Measurements from ENCODE around the gene UBA7.

DNA sequence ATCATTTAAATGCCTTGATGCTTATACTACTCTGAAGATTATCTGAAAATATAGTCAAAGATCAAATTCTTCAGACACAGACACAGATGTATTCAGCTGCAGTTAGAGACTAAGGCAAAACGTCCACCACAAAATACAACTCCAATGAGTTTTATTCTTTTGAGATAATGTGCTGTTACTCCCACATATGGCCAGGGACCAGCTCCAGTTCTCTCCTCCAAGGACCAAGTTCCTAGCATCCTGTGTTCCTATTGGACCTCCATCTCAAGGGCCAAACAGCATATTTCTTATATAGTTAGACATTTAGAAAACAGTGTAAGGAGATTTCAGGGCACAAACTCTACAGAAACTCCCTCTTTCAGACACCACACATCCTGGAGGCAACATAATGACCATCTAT, 54.5 kb downstream of the UBA7 start:
- TF ChIP-seq EZH2 (IDR thresholded peaks at IDR 0.05) (no peak), EZH2phosphoT487 (IDR thresholded peaks at IDR 0.05) (no peak)
- TF ChIP-seq, protein P1, sequence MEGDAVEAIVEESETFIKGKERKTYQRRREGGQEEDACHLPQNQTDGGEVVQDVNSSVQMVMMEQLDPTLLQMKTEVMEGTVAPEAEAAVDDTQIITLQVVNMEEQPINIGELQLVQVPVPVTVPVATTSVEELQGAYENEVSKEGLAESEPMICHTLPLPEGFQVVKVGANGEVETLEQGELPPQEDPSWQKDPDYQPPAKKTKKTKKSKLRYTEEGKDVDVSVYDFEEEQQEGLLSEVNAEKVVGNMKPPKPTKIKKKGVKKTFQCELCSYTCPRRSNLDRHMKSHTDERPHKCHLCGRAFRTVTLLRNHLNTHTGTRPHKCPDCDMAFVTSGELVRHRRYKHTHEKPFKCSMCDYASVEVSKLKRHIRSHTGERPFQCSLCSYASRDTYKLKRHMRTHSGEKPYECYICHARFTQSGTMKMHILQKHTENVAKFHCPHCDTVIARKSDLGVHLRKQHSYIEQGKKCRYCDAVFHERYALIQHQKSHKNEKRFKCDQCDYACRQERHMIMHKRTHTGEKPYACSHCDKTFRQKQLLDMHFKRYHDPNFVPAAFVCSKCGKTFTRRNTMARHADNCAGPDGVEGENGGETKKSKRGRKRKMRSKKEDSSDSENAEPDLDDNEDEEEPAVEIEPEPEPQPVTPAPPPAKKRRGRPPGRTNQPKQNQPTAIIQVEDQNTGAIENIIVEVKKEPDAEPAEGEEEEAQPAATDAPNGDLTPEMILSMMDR (IDR thresholded peaks at IDR 0.05), result no peak

Data from neural progenitor cell (in vitro differentiated cells).